GM10248 (cell line): ENCODE results near the gene CNTN4.
"Not testable (repeated sequence)": the region's sequence is repeated elsewhere in the genome, so short reads cannot be mapped to it uniquely, and the experiment has no call there.

Experiments
- CTCF ChIA-PET: fragments of 300-600 bp; sonication (Branson Sonifier 250); formaldehyde crosslinking; extraction: SDS; loops from one replicate; lab custom pipeline; 2021; ENCODE audit warnings: antibody characterized with exemption; lab: Yijun Ruan, JAX
- POLR2A ChIA-PET: fragments of 350-650 bp; sonication (Branson Sonifier 250); formaldehyde crosslinking; extraction: SDS; loops from one replicate; lab custom pipeline; 2020; ENCODE audit warnings: antibody characterized with exemption; lab: Yijun Ruan, JAX
- DNase-seq: peaks from one replicate; pipeline ENCODE4 v3.0.0; 2012; ENCODE audit errors: extremely low spot score
- CTCF ChIP-seq: IDR thresholded peaks from 2 replicates; pipeline ENCODE4 v1.5.1; 2012; ENCODE audit warnings: mild to moderate bottlenecking, low read depth; ENCODE audit errors: extremely low read depth, missing control alignments, control extremely low read depth

The CNTN4 gene

DNA sequence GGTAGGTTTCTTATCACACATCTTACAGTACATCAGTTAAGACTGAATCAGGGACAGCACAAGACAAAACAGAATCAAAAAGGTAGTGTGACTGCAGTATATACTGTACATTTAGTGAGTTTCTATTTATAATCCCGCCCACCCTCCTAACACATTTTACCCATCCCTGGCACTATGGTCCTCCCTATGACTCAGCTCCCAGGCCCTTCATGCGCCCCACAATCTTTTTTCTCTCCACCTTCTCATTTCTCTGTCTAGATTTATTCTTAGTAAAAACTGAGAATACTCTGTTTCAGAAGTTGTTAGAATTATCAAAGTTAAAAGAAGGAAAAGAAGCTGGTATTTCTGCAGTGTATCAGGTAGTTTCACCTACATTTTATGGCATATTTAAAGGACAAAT lies 427.3 kb downstream of the CNTN4 start:
- no peak for DNase-seq
- ChIA-PET CTCF (no interaction called here), POLR2A (no interaction called here)
- no peak for TF ChIP-seq CTCF

GRCh38 chr3:2526926-2527325 lies 428.3 kb downstream of the CNTN4 start:
- POLR2A ChIA-PET, result no interaction called here
- no peak for TF ChIP-seq CTCF
- DNase-seq, result no peak
- CTCF ChIA-PET, result no interaction called here

DNA sequence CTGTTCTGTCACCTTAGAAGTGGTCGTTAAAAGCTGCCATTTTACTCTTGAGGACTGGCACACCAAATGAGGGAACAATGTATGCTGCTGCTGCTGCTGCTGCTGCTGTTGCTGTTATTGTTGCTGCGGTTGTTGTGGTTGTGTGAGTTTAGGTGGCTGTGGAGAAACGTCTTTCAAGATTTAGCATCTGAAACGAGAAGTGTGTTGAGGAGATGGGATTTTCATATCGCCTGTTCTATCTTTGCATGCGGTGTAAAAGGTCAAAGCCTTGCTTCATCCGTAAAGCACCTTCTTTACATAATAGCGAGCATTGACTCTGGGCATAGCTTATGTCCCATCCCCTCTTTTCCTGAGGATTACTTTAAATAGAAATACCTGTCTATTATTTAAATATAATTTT lies 428.7 kb downstream of the CNTN4 start:
- DNase-seq, CTCF ChIA-PET, POLR2A ChIA-PET: not testable (repeated sequence)

DNA sequence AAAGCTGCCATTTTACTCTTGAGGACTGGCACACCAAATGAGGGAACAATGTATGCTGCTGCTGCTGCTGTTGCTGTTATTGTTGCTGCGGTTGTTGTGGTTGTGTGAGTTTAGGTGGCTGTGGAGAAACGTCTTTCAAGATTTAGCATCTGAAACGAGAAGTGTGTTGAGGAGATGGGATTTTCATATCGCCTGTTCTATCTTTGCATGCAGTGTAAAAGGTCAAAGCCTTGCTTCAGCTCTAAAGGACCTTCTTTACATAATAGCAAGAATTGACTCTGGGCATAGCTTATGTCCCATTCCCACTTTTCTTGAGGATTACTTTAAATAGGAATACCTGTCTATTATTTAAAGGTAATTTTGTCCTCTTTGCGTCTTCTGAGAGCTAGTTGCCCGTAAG lies 436.1 kb downstream of the CNTN4 start:
- DNase-seq, POLR2A ChIA-PET, CTCF ChIA-PET: not testable (repeated sequence)

- CTCF ChIA-PET, result no interaction called here
- TF ChIP-seq CTCF, result no peak
- POLR2A ChIA-PET, result no interaction called here
- no peak for DNase-seq
Observed at GRCh38 chr3:2535206-2535605, 436.5 kb downstream of the CNTN4 start.

GRCh38 chr3:2536575-2536974 lies 437.9 kb downstream of the CNTN4 start:
- TF ChIP-seq CTCF, result no peak
- ChIA-PET CTCF (interaction anchor here (2.2 kb wide), 1 partner anchor 11 kb away, joined by 7 read pairs; no protein-coding TSS in a partner anchor), POLR2A (no interaction called here)
- DNase-seq, result no peak

DNA sequence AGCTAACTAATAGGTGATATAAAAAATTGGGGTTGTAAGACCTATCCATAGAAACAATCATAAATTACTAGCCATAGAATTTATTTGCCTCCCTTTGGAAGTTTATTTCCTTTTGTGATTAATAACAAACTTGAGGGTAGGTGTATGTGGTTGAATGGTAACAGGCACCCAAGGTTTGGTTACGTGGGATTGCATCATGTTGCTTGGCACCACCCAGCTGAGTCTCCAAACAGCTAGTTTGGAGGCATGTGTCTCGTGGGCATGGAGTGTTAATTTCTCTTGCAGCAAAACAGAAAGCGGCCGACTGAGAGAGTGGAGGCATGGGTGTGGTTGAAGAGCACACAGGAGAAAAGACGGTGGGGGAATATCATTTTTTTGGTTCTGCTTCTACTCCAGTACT lies 441.4 kb downstream of the CNTN4 start:
- DNase-seq, result no peak
- CTCF ChIA-PET, result interaction anchor here (1.3 kb wide), 1 partner anchor 9 kb away, joined by 5 read pairs; no protein-coding TSS in a partner anchor
- TF ChIP-seq CTCF, result no peak
- POLR2A ChIA-PET, result no interaction called here

DNA sequence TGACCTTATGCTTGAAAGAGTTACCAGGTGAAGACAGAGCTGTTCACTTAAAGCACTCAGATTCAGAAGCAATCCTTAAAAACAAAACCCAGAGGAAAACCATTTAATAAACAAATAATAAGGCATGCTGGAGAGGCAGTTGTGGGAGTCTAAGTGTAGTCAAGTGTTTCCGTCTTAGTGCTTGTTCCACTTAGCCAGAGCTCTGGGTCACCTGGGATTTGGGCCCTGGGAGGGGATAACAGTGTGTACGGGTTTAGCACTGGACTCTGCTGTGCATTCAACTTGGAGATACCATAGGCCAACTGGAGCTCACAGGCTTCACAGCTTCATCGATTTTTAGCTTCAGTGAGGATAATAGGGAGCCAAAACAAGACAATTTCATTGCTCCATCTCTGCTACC lies 444.6 kb downstream of the CNTN4 start:
- CTCF ChIA-PET, result interaction anchor here (2.4 kb wide), 1 partner anchor 13 kb away, joined by 9 read pairs; no protein-coding TSS in a partner anchor
- DNase-seq, result no peak
- POLR2A ChIA-PET, result no interaction called here
- no peak for TF ChIP-seq CTCF
